Trophoblast cell (in vitro differentiated cells and primary cell): ENCODE measurements around the gene PSG6.
"Not testable (repeated sequence)": the region's sequence is repeated elsewhere in the genome, so short reads cannot be mapped to it uniquely, and the experiment has no call there.

ENCODE experiments used
- DNase-seq, 2 donors: peaks; one replicate each; pipeline ENCODE4 v3.0.0-alpha.2; 2016
- H2AFZ ChIP-seq: 2 replicates; pipeline ENCODE4 v1.6.1; 2013; ENCODE audit warnings: low read length, moderate library complexity, mild to moderate bottlenecking; ENCODE audit not compliant: insufficient read depth, poor library complexity
- H2AK5ac ChIP-seq: 2 replicates; pipeline ENCODE4 v1.6.1; 2013; ENCODE audit warnings: mild to moderate bottlenecking, low read length
- H2BK120ac ChIP-seq: 2 replicates; pipeline ENCODE4 v1.6.1; 2013; ENCODE audit warnings: low read length, mild to moderate bottlenecking, moderate library complexity; ENCODE audit not compliant: insufficient read depth, poor library complexity
- H2BK12ac ChIP-seq: 2 replicates; pipeline ENCODE4 v1.6.1; 2013; ENCODE audit warnings: mild to moderate bottlenecking, low read length, moderate library complexity
- H2BK5ac ChIP-seq: 2 replicates; pipeline ENCODE4 v1.6.1; 2013; ENCODE audit warnings: low read length, low read depth, moderate library complexity, mild to moderate bottlenecking; ENCODE audit not compliant: poor library complexity
- H3K14ac ChIP-seq: 2 replicates; pipeline ENCODE4 v1.6.1; 2013; ENCODE audit warnings: mild to moderate bottlenecking, low read length
- H3K18ac ChIP-seq: 2 replicates; pipeline ENCODE4 v1.6.1; 2013; ENCODE audit warnings: mild to moderate bottlenecking, low read length
- H3K23ac ChIP-seq: 2 replicates; pipeline ENCODE4 v1.6.1; 2013; ENCODE audit warnings: low read length
- H3K27ac ChIP-seq: 2 replicates; pipeline ENCODE4 v1.5.1; 2013; ENCODE audit warnings: low read depth, mild to moderate bottlenecking, inconsistent platforms, low read length, moderate library complexity
- H3K27me3 ChIP-seq: 2 replicates; pipeline ENCODE4 v1.6.1; 2013; ENCODE audit warnings: inconsistent platforms, mild to moderate bottlenecking, low read length, moderate library complexity; ENCODE audit not compliant: insufficient read depth
- H3K36me3 ChIP-seq, 2 experiments: 1 replicate in 1 of 2; 2 replicates in 1 of 2; pipeline ENCODE4 v1.6.1; 2013; ENCODE audit warnings: low read length in 2 of 2, mild to moderate bottlenecking in 2 of 2, moderate library complexity in 1 of 2; ENCODE audit not compliant: insufficient read depth in 2 of 2, control insufficient read depth in 1 of 2
- H3K4ac ChIP-seq: 2 replicates; pipeline ENCODE4 v1.6.1; 2013; ENCODE audit warnings: low read depth, mild to moderate bottlenecking, low read length, moderate library complexity
- H3K4me1 ChIP-seq, 2 experiments: 1 replicate in 1 of 2; 2 replicates in 1 of 2; pipeline ENCODE4 v1.6.1; 2013; ENCODE audit warnings: low read length in 2 of 2, mild to moderate bottlenecking in 2 of 2, moderate library complexity in 1 of 2; ENCODE audit not compliant: insufficient read depth in 2 of 2, control insufficient read depth in 1 of 2
- H3K4me2 ChIP-seq: 2 replicates; pipeline ENCODE4 v1.6.1; 2013; ENCODE audit warnings: inconsistent platforms, mild to moderate bottlenecking, low read length, moderate library complexity
- H3K4me3 ChIP-seq: 2 replicates; pipeline ENCODE4 v1.5.1; 2013; ENCODE audit warnings: mild to moderate bottlenecking, low read depth, low read length, inconsistent platforms
- H3K79me1 ChIP-seq: one replicate; pipeline ENCODE4 v1.6.1; 2013; ENCODE audit warnings: low read length
- H3K79me2 ChIP-seq: 2 replicates; pipeline ENCODE4 v1.6.1; 2013; ENCODE audit warnings: low read length, mild to moderate bottlenecking; ENCODE audit not compliant: control insufficient read depth, insufficient read depth, poor library complexity
- H3K9ac ChIP-seq: 2 replicates; pipeline ENCODE4 v1.6.1; 2013; ENCODE audit warnings: mild to moderate bottlenecking, low read length
- H3K9me3 ChIP-seq: 2 replicates; pipeline ENCODE4 v1.6.1; 2013; ENCODE audit warnings: low read depth, mild to moderate bottlenecking, control low read depth, inconsistent platforms, low read length; ENCODE audit not compliant: insufficient read depth
- H4K12ac ChIP-seq: 2 replicates; pipeline ENCODE4 v1.6.1; 2013; ENCODE audit warnings: low read depth, mild to moderate bottlenecking, low read length, moderate library complexity
- H4K8ac ChIP-seq: 2 replicates; pipeline ENCODE4 v1.6.1; 2013; ENCODE audit warnings: low read depth, mild to moderate bottlenecking, low read length, moderate library complexity
- H4K91ac ChIP-seq: one replicate; pipeline ENCODE4 v1.6.1; 2013; ENCODE audit warnings: low read depth, mild to moderate bottlenecking, low read length, moderate library complexity
- WGBS: extraction: QIAGEN DNeasy Blood & Tissue Kit; methylation state at CpG from one replicate; pipeline ENCODE4 v1.1.7; 2013; ENCODE audit warnings: missing lambda C conversion rate; ENCODE audit not compliant: insufficient read length, insufficient coverage; ENCODE audit errors: extremely low coverage; 5-methylcytosine and 5-hydroxymethylcytosine counted together

Gene PSG6

DNA sequence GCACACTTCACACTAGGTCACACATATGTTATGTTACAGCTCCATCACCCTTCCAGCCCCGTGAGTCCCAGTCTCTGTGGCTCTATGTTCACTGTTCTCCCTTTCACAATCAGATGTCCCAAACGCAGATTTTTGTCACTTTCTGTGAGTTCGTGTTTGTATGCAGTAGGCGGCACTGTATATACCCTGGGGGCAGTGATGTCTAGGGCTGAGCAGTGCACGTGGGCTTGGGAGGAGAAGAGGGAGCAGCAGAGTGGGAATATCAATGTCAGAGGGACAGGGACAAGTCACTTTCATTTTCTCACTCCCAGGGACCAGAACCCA is 60.2 kb downstream of the PSG6 start:
- no peak overlapping the region for H3K4me2 ChIP-seq
- H3K9ac ChIP-seq: no peak overlapping the region
- H3K14ac ChIP-seq: no peak overlapping the region
- H3K79me2 ChIP-seq: no peaks in the 10 kb centered on the region
- no peak overlapping the region for H2AK5ac ChIP-seq
- no peak overlapping the region for H4K8ac ChIP-seq
- H4K91ac ChIP-seq: no peak overlapping the region
- H2BK12ac ChIP-seq: no peak overlapping the region
- no peaks in the 10 kb centered on the region for H3K36me3 ChIP-seq
- DNase-seq: no peak
- H3K18ac ChIP-seq: no peak overlapping the region
- H3K9me3 ChIP-seq: peaks cover 23% of the 10 kb centered on the region
- H3K27me3 ChIP-seq: no peaks in the 10 kb centered on the region
- H2AFZ ChIP-seq: no peak overlapping the region
- H3K4ac ChIP-seq: no peak overlapping the region
- no peak overlapping the region for H2BK5ac ChIP-seq
- no peak overlapping the region for H3K27ac ChIP-seq
- H3K4me1 ChIP-seq: no peaks in the 10 kb centered on the region
- H3K23ac ChIP-seq: no peak overlapping the region
- H2BK120ac ChIP-seq: no peak overlapping the region
- WGBS: no CpG with 5 or more reads among the region's 5 CpGs
- no peaks in the 10 kb centered on the region for H3K79me1 ChIP-seq
- H3K4me3 ChIP-seq: no peak overlapping the region
- H4K12ac ChIP-seq: no peak overlapping the region

GRCh38 chr19:42856866-42857543 is 60.7 kb downstream of the PSG6 start:
- H2BK12ac ChIP-seq, H4K8ac ChIP-seq, H2BK5ac ChIP-seq, H3K79me1 ChIP-seq, H3K4me3 ChIP-seq, H3K4ac ChIP-seq, H2BK120ac ChIP-seq, H3K4me2 ChIP-seq, H3K79me2 ChIP-seq, H3K14ac ChIP-seq, H2AFZ ChIP-seq, H3K27me3 ChIP-seq, H4K91ac ChIP-seq, H3K4me1 ChIP-seq, H3K27ac ChIP-seq, H3K18ac ChIP-seq, H2AK5ac ChIP-seq, H4K12ac ChIP-seq, H3K23ac ChIP-seq, H3K36me3 ChIP-seq, H3K9ac ChIP-seq: not testable (repeated sequence)
- H3K9me3 ChIP-seq: peaks cover 25% of the 10 kb centered on the region
- WGBS: no CpG with 5 or more reads among the region's 19 CpGs
- peak in 1 of 2 donors; percentile 61 for DNase-seq

DNA sequence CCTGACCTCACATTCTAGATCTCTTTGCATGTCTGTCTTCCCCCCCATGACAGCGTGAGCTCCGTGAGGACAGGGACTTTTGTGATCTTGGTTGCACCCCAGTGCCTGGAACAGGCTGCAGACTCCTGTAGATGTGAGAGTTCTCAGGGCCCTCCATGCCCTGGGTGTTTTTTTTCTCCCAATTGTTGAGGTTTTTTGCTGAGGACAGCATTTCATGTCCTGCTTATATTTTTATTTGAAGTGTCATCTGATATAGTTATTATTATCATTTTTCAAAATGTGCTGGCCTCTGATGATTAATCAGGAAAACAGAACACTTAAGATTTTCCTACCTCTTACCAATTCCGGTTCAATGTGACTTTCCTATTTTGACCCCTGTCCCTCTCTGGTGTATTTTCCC is 62.9 kb downstream of the PSG6 start:
- not testable (repeated sequence) for H3K14ac ChIP-seq, H4K12ac ChIP-seq, H4K91ac ChIP-seq, H4K8ac ChIP-seq, H3K27ac ChIP-seq, H2AFZ ChIP-seq, H2AK5ac ChIP-seq, H3K36me3 ChIP-seq, H2BK120ac ChIP-seq, H3K27me3 ChIP-seq, DNase-seq, H3K79me2 ChIP-seq, H3K23ac ChIP-seq, H3K4me2 ChIP-seq, H3K9ac ChIP-seq, H3K4ac ChIP-seq, H3K4me1 ChIP-seq, H2BK5ac ChIP-seq, H2BK12ac ChIP-seq, H3K18ac ChIP-seq, H3K79me1 ChIP-seq, H3K4me3 ChIP-seq
- no CpG with 5 or more reads among the region's 3 CpGs for WGBS
- peaks cover 30% of the 10 kb centered on the region for H3K9me3 ChIP-seq

DNA sequence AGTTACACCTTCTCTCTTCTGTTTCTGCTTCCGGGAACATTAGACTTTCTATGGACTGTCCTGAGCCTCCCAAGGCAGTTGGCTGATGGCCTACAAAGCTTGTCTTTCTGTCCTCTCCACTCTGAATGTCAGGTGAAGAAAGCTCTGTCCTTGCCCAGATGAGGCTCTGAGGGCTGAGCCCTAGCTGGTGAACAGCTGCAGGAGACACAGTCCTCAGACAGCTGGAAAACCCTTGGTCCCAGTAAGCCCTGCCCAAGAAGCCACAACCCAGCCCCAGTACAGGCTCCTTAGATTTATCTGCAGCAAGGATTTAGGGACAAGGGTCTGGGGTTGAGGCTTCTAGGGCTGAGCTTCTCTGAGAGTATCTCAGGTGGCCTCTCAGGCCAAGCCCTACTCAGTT is 64.5 kb downstream of the PSG6 start:
- H3K79me2 ChIP-seq, H2AK5ac ChIP-seq, H3K27me3 ChIP-seq, H2BK120ac ChIP-seq, H4K8ac ChIP-seq, H3K4me3 ChIP-seq, H2BK12ac ChIP-seq, H3K4me1 ChIP-seq, H4K12ac ChIP-seq, H3K23ac ChIP-seq, H3K36me3 ChIP-seq, DNase-seq, H3K4me2 ChIP-seq, H3K14ac ChIP-seq, H2AFZ ChIP-seq, H3K9ac ChIP-seq, H4K91ac ChIP-seq, H3K4ac ChIP-seq, H3K18ac ChIP-seq, H2BK5ac ChIP-seq, H3K79me1 ChIP-seq, H3K27ac ChIP-seq: not testable (repeated sequence)
- no CpG with 5 or more reads among the region's 1 CpG for WGBS
- H3K9me3 ChIP-seq: peaks cover 30% of the 10 kb centered on the region
